ENCODE measurements around the gene KLC3.

DNA sequence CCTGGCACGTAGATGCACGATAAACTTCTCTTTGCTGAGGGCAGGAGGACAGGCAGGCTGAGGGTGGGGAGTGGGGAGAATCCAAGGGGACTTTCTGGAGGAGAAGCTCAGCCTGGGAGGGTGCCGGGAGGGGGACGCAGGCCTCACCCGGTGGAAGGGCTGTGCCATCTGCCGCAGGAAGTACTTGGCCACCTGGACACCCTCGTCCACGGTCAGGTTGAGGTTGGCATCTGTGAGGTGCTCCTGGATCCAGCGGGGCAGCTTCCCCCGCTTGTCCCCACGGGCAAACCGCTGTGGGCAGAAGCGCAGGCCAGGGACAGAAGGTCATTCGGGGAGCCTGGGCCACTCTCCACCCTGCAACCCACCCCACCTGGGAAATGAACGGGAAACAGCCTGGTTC, 11.5 kb downstream of the KLC3 start:
- TF ChIP-seq CTCF (IDR thresholded peaks at IDR 0.05; ENCODE audit: borderline replicate concordance, extremely low read depth, low read length, poor library complexity, severe bottlenecking): no peak
- TF ChIP-seq EZH2 (IDR thresholded peaks at IDR 0.05; ENCODE audit: borderline replicate concordance, low read depth, low read length, severe bottlenecking): no peak
